ENCODE data around the gene WDR49. TPM values are rescaled to one million over a fixed set of nuclear protein-coding genes. Genes with fewer than 3 reads are reported as not detected.
A peak's percentile ranks its signal among the peaks of the same experiment; 100 is the strongest.

WDR49 gene
- total and polyA plus RNA-seq, 5 experiments from 2014 or later = 0.42 to 1.4 TPM; not detected in 3

DNA sequence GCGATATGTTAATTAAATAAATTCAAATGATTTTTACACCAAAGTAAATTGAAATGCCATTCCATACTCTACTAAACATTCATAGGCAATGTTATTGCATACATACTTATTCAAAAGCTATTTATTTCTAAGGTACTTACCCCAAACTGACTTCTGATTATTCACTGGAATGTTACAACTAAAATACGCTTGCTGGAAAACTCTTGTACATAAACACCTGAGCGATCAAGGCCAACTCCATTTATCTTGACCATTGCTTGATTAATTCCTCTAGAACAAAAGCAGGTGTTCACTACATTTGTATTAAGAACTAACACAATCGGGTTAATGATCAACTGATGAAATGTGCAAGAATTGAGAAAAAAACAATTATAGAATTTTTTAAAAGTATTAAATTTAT is 179.9 kb downstream of the WDR49 start, which contains the start of gene SERPINI2:
TSS of gene SERPINI2 (minus strand) at position 180 of the 400 bp plus-strand sequence. CDS start 2,208 bp downstream, outside the sequence.
- Mint-ChIP-seq H3K4me3 (no peak within 1 kb of the TSS), H3K9me3 (no peaks in the 10 kb centered on the region), H3K36me3 (no peaks in the 10 kb centered on the region), H3K4me1 (no peaks in the 10 kb centered on the region), H3K27ac (no peak within 1 kb of the TSS), H3K27me3 (peaks cover 0 to 3% (median 0%) of the 10 kb centered on the region in 5 donors)
- POLR2A ChIA-PET = no interaction called here
- no peak for ATAC-seq
- DNase-seq = no peak

DNA sequence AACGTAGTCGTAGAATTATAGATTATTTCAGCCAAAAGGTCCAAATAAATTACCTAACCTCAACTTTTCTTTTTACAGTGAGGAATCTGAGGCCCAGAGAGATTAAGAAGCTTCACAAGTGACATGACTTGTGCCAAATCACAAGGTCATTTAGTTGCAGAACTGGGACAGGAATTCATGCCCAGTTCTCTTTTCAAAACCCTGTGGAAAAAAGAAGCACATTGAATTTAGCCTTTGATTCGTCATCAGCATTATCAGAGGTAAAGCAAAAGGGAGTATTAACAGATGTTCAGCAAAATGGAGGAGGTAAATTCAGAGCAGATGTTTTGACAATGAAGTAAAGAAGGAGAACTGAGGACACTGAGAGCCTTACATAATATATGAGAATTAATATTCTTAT is 184.4 kb downstream of the WDR49 start:
- Mint-ChIP-seq H3K9me3 (no peaks in the 10 kb centered on the region), H3K4me3 (no peak overlapping the region), H3K36me3 (no peaks in the 10 kb centered on the region), H3K27ac (no peak overlapping the region), H3K4me1 (no peaks in the 10 kb centered on the region), H3K27me3 (peaks cover 0 to 4% (median 0%) of the 10 kb centered on the region in 5 donors)
- POLR2A ChIA-PET = no interaction called here
- no peak for ATAC-seq
- no peak for DNase-seq

DNA sequence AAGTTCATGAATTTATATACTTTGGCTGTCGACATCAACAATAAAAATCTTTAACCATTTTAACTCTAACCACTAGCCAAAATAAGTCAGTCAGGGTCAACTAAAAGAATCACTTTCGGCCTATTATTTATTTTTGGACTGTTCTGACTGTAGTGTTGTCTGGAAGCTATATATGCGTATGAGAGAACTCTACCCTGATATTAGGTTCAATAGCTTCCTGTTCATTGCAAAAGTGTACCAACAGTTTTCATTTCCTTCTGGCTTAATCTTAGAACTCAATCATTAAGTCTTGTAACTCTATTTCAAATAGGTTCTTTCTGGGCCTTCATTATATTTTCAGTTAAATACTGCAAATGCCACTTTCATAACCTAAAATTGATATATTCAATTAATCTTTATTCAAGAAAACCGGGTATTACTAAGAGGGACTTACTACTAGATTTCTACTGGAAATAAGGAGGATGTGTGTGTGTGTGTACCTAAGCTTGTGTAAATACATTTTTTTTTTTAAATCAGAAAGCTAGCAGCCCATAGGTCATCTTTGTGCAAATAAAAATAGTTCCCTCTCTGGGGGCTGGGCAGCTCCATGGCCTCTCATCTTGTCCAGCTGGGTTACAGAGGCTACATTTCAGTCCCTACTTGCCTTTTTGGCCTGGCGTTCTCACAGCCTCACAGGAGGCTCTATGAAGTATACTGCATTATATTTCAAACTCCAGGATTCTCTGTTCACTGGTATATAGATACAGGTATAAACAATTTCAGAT is 185.7 kb downstream of the WDR49 start:
- Mint-ChIP-seq H3K27me3 (peaks cover 0 to 10% (median 2%) of the 10 kb centered on the region in 5 donors), H3K27ac (no peak overlapping the region), H3K4me1 (no peaks in the 10 kb centered on the region), H3K9me3 (no peaks in the 10 kb centered on the region), H3K36me3 (no peaks in the 10 kb centered on the region), H3K4me3 (no peak overlapping the region)
- POLR2A ChIA-PET = no interaction called here
- DNase-seq (no peak), ATAC-seq (no peak)

DNA sequence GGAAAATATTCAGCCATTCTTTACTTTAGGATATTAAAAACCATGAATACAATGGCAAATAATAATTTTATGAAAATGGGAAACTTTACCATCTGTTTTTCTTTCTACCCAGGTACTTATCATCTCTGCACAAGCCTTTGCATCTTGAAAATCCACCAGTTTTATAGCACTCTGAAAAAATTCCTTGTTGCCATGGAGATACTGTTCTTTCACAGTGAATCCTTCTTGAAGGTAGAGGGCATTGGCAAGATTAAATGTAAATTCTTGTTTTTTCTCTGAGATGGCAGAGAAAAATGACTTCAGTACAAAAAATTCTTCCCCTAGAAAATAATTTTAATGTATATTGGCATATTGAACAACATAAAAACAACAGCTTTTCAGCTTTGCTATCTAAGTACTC is 186.8 kb downstream of the WDR49 start:
- H3K27me3 Mint-ChIP-seq = peaks cover 0 to 10% (median 2%) of the 10 kb centered on the region in 5 donors
- H3K36me3 Mint-ChIP-seq = no peaks in the 10 kb centered on the region
- DNase-seq = no peak
- POLR2A ChIA-PET = no interaction called here
- no peaks in the 10 kb centered on the region for H3K4me1 Mint-ChIP-seq
- no peaks in the 10 kb centered on the region for H3K9me3 Mint-ChIP-seq
- no peak for ATAC-seq
- H3K27ac Mint-ChIP-seq = no peak overlapping the region
- H3K4me3 Mint-ChIP-seq = no peak overlapping the region

DNA sequence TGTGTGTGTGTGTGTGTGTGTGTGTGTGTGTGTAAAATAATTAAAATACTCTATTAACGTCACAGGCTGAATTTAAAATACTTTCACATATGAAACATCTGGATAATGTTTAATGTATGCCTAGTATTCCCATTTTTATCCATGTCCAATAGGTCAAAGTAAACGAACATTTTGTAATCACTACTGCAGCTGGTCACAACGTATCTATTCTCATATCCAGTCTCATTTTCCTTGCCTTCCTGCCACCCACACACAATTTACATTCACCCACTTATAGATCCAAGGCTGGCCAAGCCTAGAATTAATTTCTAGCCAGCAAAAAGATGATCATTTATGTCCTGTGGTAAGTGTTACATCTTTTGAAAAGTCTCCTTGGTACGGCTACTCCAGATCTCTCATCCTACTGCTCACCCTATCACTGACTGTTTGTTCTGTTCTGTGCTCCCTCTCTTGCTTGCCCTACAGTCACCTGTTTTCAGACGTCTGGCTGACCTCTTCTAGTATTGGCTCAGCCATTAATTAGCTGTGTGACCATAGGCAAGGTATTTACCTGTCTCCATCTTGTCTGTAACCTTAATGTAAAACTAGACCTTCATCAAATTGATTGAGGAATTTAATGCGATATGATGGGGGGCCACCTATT is 197.5 kb downstream of the WDR49 start:
- Mint-ChIP-seq H3K27ac (no peak overlapping the region), H3K4me3 (no peak overlapping the region), H3K4me1 (no peaks in the 10 kb centered on the region), H3K36me3 (no peaks in the 10 kb centered on the region), H3K27me3 (peaks cover 0 to 4% (median 0%) of the 10 kb centered on the region in 5 donors), H3K9me3 (no peaks in the 10 kb centered on the region)
- POLR2A ChIA-PET = no interaction called here
- no peak for ATAC-seq
- DNase-seq = no peak

DNA sequence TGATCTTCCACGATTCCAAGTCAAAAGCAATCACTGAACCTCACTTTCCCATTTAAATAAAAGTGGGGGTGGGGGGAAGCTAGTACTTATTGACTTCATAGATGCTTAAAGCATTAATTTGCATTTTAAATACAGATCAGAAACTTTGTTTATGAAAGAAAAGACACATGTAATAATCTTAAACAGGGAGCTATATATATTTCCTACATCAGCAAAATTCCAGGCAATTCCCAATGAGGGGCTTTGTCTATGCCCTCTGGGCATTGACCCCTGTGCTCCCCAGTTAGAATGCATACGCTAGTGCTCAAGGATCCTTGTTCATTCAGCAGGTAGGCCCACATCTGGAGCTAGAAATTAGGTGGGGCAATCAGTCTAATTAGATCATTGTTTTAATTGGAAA is 199.9 kb downstream of the WDR49 start:
- Mint-ChIP-seq H3K36me3 (no peaks in the 10 kb centered on the region), H3K27ac (no peak overlapping the region), H3K9me3 (no peaks in the 10 kb centered on the region), H3K27me3 (peaks cover 0 to 4% (median 0%) of the 10 kb centered on the region in 5 donors), H3K4me1 (peaks cover 0 to 2% (median 0%) of the 10 kb centered on the region in 4 donors), H3K4me3 (no peak overlapping the region)
- DNase-seq (no peak), ATAC-seq (no peak)
- POLR2A ChIA-PET = no interaction called here

DNA sequence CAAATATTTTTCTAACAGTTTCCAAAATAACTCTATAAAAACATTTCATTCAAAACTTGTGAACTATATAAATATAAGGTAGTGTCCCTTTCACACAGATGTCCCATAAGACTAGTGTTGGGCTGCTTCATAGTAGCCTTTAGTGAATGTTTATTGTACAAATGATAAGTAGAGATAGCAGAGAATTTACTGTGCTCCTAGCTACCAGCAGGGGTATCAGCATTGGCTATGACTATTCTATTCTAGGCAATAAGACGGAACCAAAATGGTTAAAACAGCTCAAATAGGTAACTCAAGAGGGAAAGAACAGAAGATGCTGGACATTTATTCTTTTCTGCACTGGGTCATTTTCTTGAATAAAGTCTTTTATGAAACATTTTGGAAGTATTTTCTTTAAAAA is 202.5 kb downstream of the WDR49 start:
- Mint-ChIP-seq H3K27ac (no peak overlapping the region), H3K4me1 (peaks cover 0 to 2% (median 0%) of the 10 kb centered on the region in 4 donors), H3K27me3 (peaks cover 0 to 3% (median 0%) of the 10 kb centered on the region in 5 donors), H3K4me3 (no peak overlapping the region), H3K9me3 (no peaks in the 10 kb centered on the region), H3K36me3 (no peaks in the 10 kb centered on the region)
- ATAC-seq (no peak), DNase-seq (no peak)
- POLR2A ChIA-PET = no interaction called here

DNA sequence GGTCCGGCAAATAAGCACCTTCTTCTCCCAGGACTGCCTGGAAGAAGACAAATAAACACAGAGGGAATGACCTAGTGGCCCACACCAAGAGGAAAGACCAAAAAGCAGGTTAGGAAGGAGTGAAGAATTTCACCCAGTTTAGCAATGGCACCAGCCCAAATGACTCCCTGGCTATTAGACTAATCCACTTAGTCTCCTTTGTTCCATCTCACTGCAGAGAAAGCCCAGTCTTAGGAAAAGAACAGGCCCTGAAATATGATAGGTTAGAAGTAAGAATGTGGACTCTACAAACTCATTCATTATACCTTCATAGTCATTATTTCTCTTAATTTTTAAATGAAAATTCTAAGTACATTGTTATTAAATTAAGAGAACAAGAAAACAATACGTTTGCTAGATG is 203.1 kb downstream of the WDR49 start:
- no peak overlapping the region for H3K4me3 Mint-ChIP-seq

DNA sequence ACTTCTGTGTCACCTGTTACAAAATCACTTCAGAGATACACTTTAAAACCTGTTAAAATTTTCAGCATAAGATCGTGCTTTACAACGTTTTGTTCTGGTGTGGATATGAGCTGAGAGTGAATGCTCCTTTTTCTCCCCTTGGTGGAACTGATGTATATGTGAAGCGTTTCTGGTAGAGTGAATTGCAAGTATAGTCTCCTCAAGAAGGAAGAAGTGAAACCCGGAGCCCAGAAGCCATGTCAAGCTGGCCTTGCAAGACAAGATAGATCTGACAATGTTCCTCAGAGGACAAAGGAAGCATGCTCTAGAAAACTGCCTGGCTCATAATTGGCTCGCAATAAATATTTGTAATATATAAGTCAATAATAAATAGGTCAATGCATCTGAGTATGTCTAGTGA is 203.5 kb downstream of the WDR49 start:
- peaks cover 0 to 2% (median 0%) of the 10 kb centered on the region in 4 donors for H3K4me1 Mint-ChIP-seq
- H3K27ac Mint-ChIP-seq = no peak overlapping the region
- peaks cover 0 to 4% (median 3%) of the 10 kb centered on the region in 5 donors for H3K27me3 Mint-ChIP-seq
- ATAC-seq (no peak), DNase-seq (peak in 1 of 10 donors; percentile 2)
- no peak overlapping the region for H3K4me3 Mint-ChIP-seq
- POLR2A ChIA-PET = no interaction called here
- no peaks in the 10 kb centered on the region for H3K9me3 Mint-ChIP-seq
- no peaks in the 10 kb centered on the region for H3K36me3 Mint-ChIP-seq

More for the DNA sequence above, 203.1 kb downstream of the WDR49 start:
- POLR2A ChIA-PET = no interaction called here
- Mint-ChIP-seq H3K4me1 (peaks cover 0 to 2% (median 0%) of the 10 kb centered on the region in 4 donors), H3K36me3 (no peaks in the 10 kb centered on the region), H3K9me3 (no peaks in the 10 kb centered on the region), H3K27ac (no peak overlapping the region), H3K27me3 (peaks cover 0 to 3% (median 2%) of the 10 kb centered on the region in 5 donors)
- DNase-seq (no peak), ATAC-seq (no peak)

DNA sequence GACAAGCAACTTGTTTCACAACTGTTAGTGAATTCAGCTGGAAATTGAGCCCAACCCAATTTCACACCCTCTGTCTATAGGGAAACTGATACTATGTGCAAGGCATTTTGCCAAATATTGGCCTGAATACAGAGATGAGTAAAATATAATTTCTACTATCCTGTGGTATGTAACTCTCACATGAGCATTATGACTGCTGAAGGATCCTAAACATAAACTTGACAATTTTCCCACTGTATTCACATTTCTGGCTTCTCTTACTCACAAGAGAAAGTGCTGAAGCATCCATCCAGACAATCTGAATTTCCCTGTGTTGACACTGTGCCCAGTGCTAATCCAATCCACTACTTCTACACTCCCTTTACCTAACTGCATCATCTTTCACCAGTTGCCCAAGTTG is 208.3 kb downstream of the WDR49 start:
- no peak overlapping the region for H3K4me3 Mint-ChIP-seq
- no peaks in the 10 kb centered on the region for H3K36me3 Mint-ChIP-seq
- DNase-seq (no peak), ATAC-seq (no peak)
- H3K27me3 Mint-ChIP-seq = peaks cover 0 to 11% (median 4%) of the 10 kb centered on the region in 5 donors
- H3K9me3 Mint-ChIP-seq = peaks cover 0 to 1% (median 0%) of the 10 kb centered on the region in 9 donors
- POLR2A ChIA-PET = no interaction called here
- H3K4me1 Mint-ChIP-seq = peaks cover 0 to 2% (median 0%) of the 10 kb centered on the region in 4 donors
- H3K27ac Mint-ChIP-seq = peak overlapping the region in 1 of 10 donors; percentile 81

DNA sequence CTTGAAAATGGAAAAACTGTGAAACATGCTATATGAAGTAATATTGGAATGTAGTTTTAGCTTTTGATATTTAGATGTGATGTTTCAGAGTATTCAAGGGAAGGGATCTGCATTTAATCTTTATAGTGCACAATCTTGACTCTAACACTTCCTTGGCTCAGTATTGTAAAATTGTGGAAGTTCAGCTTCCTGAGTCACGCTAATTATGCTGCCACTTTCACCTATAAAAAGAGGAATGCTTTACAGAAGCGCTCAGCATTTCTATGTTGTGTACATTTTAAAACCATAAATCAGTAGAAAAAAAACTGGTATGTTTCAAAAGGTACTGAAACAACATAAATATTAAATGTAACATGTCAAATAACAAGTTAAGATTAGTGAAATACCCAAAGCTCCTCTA is 212.5 kb downstream of the WDR49 start:
- DNase-seq (no peak), ATAC-seq (no peak)
- no peak overlapping the region for H3K27ac Mint-ChIP-seq
- H3K36me3 Mint-ChIP-seq = no peaks in the 10 kb centered on the region
- no peak overlapping the region for H3K4me3 Mint-ChIP-seq
- H3K27me3 Mint-ChIP-seq = peaks cover 0 to 15% (median 4%) of the 10 kb centered on the region in 5 donors
- H3K4me1 Mint-ChIP-seq = no peaks in the 10 kb centered on the region
- peaks cover 0 to 1% (median 0%) of the 10 kb centered on the region in 9 donors for H3K9me3 Mint-ChIP-seq
- POLR2A ChIA-PET = no interaction called here

DNA sequence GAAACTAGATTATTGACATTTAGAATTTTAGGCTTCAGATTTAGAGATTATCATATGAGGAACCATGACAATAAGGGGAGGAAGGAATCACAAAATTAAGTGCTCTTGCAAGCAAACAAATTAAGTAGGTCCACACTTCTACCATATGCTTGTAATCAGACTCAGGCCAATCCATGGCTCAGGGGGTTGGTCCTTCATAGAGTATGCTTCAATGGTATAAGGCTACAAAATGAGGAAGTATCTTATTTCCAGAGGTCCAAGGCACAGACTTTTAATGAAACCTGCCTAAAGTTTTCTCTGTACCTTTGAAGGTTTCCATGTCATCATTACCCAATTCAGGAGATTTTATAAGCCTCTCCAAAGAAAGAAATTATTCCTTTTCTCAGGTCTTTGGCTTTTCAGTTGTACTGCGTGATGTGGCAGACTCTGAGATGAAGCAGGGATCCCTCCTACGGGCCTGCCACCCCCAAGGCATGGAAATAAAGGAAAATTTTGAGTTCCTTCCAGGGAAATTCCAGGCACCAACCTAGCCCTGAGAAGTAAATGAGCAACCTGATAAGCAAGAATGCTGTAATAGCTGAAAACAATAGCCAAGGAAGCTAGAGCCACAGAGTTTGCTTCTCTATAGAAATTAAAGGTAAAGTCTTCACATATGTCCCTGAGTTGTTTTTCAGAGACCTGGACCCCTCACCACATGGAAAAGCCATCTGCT is 216.2 kb downstream of the WDR49 start:
- DNase-seq = no peak
- no peak overlapping the region for H3K4me3 Mint-ChIP-seq
- POLR2A ChIA-PET = no interaction called here
- H3K27me3 Mint-ChIP-seq = peaks cover 0 to 12% (median 2%) of the 10 kb centered on the region in 5 donors
- H3K27ac Mint-ChIP-seq = no peak overlapping the region
- no peak for ATAC-seq
- no peaks in the 10 kb centered on the region for H3K36me3 Mint-ChIP-seq
- H3K4me1 Mint-ChIP-seq = no peaks in the 10 kb centered on the region
- H3K9me3 Mint-ChIP-seq = peaks cover 0 to 1% (median 0%) of the 10 kb centered on the region in 9 donors
